HEK293 (cell line): ENCODE results near the gene RNU1-2.
"Not testable (repeated sequence)": the region's sequence is repeated elsewhere in the genome, so short reads cannot be mapped to it uniquely, and the experiment has no call there.

ENCODE experiments used
- CTCF ChIA-PET: fragments of 350-600 bp; formaldehyde crosslinking; extraction: SDS; loops from one replicate; lab custom pipeline; 2021; ENCODE audit warnings: antibody characterized with exemption; lab: Yijun Ruan, JAX
- POLR2A ChIA-PET: fragments of 300-600 bp; formaldehyde crosslinking; extraction: SDS; loops from one replicate; lab custom pipeline; 2020; ENCODE audit warnings: antibody characterized with exemption, inconsistent platforms; lab: Yijun Ruan, JAX
- H3K27ac ChIP-seq: fragments of 200-500 bp; sonication (Bioruptor generic); 2 replicates; pipeline ENCODE4 v1.5.1; 2014; ENCODE audit warnings: low read depth, low read length, control low read depth, inconsistent platforms; ENCODE audit errors: extremely low read depth
- H3K36me3 ChIP-seq, 2 experiments: fragments of 200-500 bp in 1 of 2; sonication (Bioruptor generic) in 1 of 2; 1 replicate in 1 of 2; 2 replicates in 1 of 2; pipeline ENCODE4 v1.5.1; 2014 to 2017; ENCODE audit warnings: inconsistent platforms in 2 of 2, low read length in 2 of 2; ENCODE audit not compliant: control insufficient read depth in 2 of 2, insufficient read depth in 1 of 2
- H3K4me1 ChIP-seq: fragments of 200-500 bp; sonication (Bioruptor generic); 2 replicates; pipeline ENCODE4 v1.5.1; 2014; ENCODE audit warnings: mild to moderate bottlenecking, low read length, inconsistent platforms; ENCODE audit not compliant: control insufficient read depth, insufficient read depth
- H3K4me3 ChIP-seq: 2 replicates; pipeline ENCODE4 v1.5.1; 2011; ENCODE audit warnings: low read depth, mild to moderate bottlenecking, control low read depth, low read length, moderate library complexity
- H3K9me3 ChIP-seq: fragments of 200-500 bp; sonication (Bioruptor generic); 2 replicates; pipeline ENCODE4 v1.5.1; 2014; ENCODE audit warnings: low read depth, low read length, inconsistent platforms; ENCODE audit not compliant: control insufficient read depth, insufficient read depth
- CTCF ChIP-seq: fragments of 450-650 bp; formaldehyde crosslinking; IDR thresholded peaks from 2 replicates; pipeline ENCODE4 v1.5.1; 2016; ENCODE audit warnings: missing biosample characterization, missing genetic modification characterization
- HOXA7 ChIP-seq: sonication (generic); formaldehyde crosslinking; IDR thresholded peaks from 2 replicates; pipeline ENCODE4 v1.8.1; 2022; ENCODE audit warnings: missing genetic modification reagents, borderline replicate concordance
- KLF8 ChIP-seq: fragments of 450-650 bp; formaldehyde crosslinking; IDR thresholded peaks from 2 replicates; pipeline ENCODE4 v1.5.1; 2016; ENCODE audit warnings: missing biosample characterization, missing genetic modification characterization
- KLF9 ChIP-seq: fragments of 450-650 bp; formaldehyde crosslinking; IDR thresholded peaks from 2 replicates; pipeline ENCODE4 v1.5.1; 2016; ENCODE audit warnings: missing biosample characterization, missing genetic modification characterization, low read depth
- MZF1 ChIP-seq: fragments of 450-650 bp; formaldehyde crosslinking; IDR thresholded peaks from 2 replicates; pipeline ENCODE4 v1.5.1; 2017; ENCODE audit warnings: missing biosample characterization, missing genetic modification characterization, borderline replicate concordance
- PRDM10 ChIP-seq: fragments of 450-650 bp; formaldehyde crosslinking; IDR thresholded peaks from 2 replicates; pipeline ENCODE4 v1.5.1; 2016; ENCODE audit warnings: missing biosample characterization, missing genetic modification characterization
- ZFP69B ChIP-seq: fragments of 450-650 bp; formaldehyde crosslinking; IDR thresholded peaks from 2 replicates; pipeline ENCODE4 v1.5.1; 2016; ENCODE audit warnings: missing biosample characterization, missing genetic modification characterization
- ZNF121 ChIP-seq: fragments of 450-650 bp; formaldehyde crosslinking; IDR thresholded peaks from 2 replicates; pipeline ENCODE4 v1.5.1; 2016; ENCODE audit warnings: missing biosample characterization, missing genetic modification characterization
- ZNF157 ChIP-seq: fragments of 450-650 bp; formaldehyde crosslinking; IDR thresholded peaks from 2 replicates; pipeline ENCODE4 v1.5.1; 2016; ENCODE audit warnings: missing biosample characterization, missing genetic modification characterization
- ZNF211 ChIP-seq: fragments of 450-650 bp; formaldehyde crosslinking; IDR thresholded peaks from 2 replicates; pipeline ENCODE4 v1.5.1; 2016; ENCODE audit warnings: low read depth, missing biosample characterization, missing genetic modification characterization
- ZNF354C ChIP-seq: fragments of 450-650 bp; formaldehyde crosslinking; IDR thresholded peaks from 2 replicates; pipeline ENCODE4 v1.5.1; 2016; ENCODE audit warnings: missing biosample characterization, missing genetic modification characterization, low read depth, borderline replicate concordance
- ZNF555 ChIP-seq: fragments of 450-650 bp; formaldehyde crosslinking; conservative IDR thresholded peaks from 2 replicates; pipeline ENCODE4 v1.5.1; 2017; ENCODE audit warnings: missing biosample characterization, mild to moderate bottlenecking, missing genetic modification characterization, inconsistent platforms
- ZNF623 ChIP-seq: fragments of 450-650 bp; formaldehyde crosslinking; IDR thresholded peaks from 2 replicates; pipeline ENCODE4 v1.5.1; 2016; ENCODE audit warnings: missing biosample characterization, missing genetic modification characterization
- ZNF677 ChIP-seq: fragments of 450-650 bp; IDR thresholded peaks from 2 replicates; pipeline ENCODE4 v1.5.0; 2018; ENCODE audit warnings: missing biosample characterization, mild to moderate bottlenecking, missing genetic modification characterization, moderate library complexity
- ZNF791 ChIP-seq: fragments of 450-650 bp; formaldehyde crosslinking; IDR thresholded peaks from 2 replicates; pipeline ENCODE4 v1.5.1; 2016; ENCODE audit warnings: missing biosample characterization, missing genetic modification characterization
- TF ChIP-seq, protein P1 (sequence below): fragments of 450-650 bp; formaldehyde crosslinking; IDR thresholded peaks from 2 replicates; pipeline ENCODE4 v1.5.1; 2017; ENCODE audit warnings: missing biosample characterization, missing genetic modification characterization

RNU1-2 gene

DNA sequence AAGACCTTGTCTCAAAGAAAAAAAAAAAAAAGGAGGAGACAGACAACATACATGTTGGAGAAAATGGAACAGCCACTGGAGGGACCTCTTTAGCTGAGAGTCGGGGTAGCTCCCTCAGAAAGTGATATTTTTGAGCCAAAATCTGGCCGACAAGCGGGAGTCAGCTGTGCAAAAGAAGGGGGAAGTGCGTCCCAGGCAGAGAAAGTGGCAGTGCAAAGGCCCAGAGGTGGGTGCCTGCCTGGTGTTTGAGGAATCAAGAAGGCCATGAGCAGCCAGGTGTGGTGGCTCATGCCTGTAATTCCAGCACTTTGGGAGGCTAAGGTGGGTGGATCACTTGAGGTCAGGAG is 19.8 kb downstream of the RNU1-2 start:
- no peaks in the 10 kb centered on the region for H3K9me3 ChIP-seq
- TF ChIP-seq ZNF791 (tag by site-specific recombination) (no peak), PRDM10 (tag by site-specific recombination) (no peak), ZNF555 (tag by site-specific recombination) (no peak), ZNF677 (tag by site-specific recombination) (no peak), KLF9 (tag by site-specific recombination) (no peak), CTCF (tag by site-specific recombination) (0 out of 2 replicates have a peak, but pooled peaks have one; percentile 10), ZNF211 (no peak), ZNF354C (tag by site-specific recombination) (no peak), ZFP69B (tag by site-specific recombination) (no peak), ZNF157 (no peak), HOXA7 (CRISPR knock-in tag) (no peak), KLF8 (no peak), ZNF623 (tag by site-specific recombination) (peak; percentile 87), MZF1 (tag by site-specific recombination) (no peak)
- TF ChIP-seq, protein P1, sequence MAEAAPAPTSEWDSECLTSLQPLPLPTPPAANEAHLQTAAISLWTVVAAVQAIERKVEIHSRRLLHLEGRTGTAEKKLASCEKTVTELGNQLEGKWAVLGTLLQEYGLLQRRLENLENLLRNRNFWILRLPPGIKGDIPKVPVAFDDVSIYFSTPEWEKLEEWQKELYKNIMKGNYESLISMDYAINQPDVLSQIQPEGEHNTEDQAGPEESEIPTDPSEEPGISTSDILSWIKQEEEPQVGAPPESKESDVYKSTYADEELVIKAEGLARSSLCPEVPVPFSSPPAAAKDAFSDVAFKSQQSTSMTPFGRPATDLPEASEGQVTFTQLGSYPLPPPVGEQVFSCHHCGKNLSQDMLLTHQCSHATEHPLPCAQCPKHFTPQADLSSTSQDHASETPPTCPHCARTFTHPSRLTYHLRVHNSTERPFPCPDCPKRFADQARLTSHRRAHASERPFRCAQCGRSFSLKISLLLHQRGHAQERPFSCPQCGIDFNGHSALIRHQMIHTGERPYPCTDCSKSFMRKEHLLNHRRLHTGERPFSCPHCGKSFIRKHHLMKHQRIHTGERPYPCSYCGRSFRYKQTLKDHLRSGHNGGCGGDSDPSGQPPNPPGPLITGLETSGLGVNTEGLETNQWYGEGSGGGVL (tag by site-specific recombination), result no peak
- ChIA-PET CTCF (interaction anchor here (0.6 to 1.0 kb wide), 5 partner anchors 35 to 607 kb away, joined by 3 to 4 read pairs (median 3); no protein-coding TSS in a partner anchor), POLR2A (interaction anchor here (0.6 to 1.1 kb wide), 3 partner anchors 7 to 138 kb away, joined by 3 to 9 read pairs (median 4); partner anchors contain the start of gene SDHB)
- H3K36me3 ChIP-seq, result no peaks in the 10 kb centered on the region
- H3K4me3 ChIP-seq, result no peak overlapping the region
- H3K27ac ChIP-seq, result no peak overlapping the region
- peaks cover 3% of the 10 kb centered on the region for H3K4me1 ChIP-seq

DNA sequence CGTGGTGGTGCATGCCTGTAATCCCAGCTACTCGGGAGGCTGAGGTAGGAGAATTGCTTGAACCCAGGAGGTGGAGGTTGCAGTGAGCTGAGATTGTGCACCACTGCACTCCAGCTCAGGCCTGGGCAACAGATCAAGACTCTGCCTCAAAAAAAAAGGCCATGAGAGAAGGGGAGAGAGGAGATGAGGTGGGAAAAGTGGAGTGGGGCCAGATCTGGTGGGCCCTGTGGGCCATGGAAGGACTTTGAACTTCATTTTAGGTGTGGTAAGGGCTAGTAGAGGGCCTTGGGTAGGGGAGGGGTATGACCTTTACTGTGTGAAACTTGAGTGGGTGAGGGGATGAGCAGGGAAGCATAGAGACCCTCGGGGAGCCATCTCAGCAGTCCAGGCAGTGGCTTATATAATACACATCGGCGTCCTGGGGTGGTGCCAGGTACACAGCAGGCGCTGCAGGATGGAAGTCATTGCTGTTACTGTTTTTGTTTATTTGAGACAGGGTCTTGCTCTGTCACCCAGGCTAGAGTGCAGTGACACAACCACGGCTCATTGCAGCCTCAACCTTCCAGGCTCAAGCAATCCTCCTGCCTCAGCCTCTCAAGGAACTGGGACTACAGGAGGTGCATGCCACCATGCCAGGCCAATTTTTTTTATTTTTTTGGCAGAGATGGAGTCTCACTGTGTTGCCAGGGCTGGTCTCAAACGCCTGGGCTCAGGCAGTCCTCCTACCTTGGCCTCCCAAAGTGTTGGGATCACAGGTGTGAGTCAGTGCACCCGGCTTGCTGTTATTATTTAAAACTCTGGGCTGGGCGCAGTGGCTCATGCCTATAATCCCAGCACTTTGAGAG is 20.5 kb downstream of the RNU1-2 start:
- H3K27ac ChIP-seq, H3K4me1 ChIP-seq, H3K36me3 ChIP-seq, H3K9me3 ChIP-seq, H3K4me3 ChIP-seq: not testable (repeated sequence)
- ChIA-PET CTCF (interaction anchor here (0.6 to 1.0 kb wide), 4 partner anchors 45 to 607 kb away, joined by 3 to 4 read pairs (median 4); no protein-coding TSS in a partner anchor), POLR2A (interaction anchor here (1.1 kb wide), 1 partner anchor 11 kb away, joined by 9 read pairs; no protein-coding TSS in a partner anchor)
- TF ChIP-seq ZNF121, result peak; percentile 58; the same call in 1 of the 2 replicates
